CD14-positive monocyte (primary cell): ENCODE results near the gene TIGD6. TPM values are rescaled to one million over a fixed set of nuclear protein-coding genes. Genes with fewer than 3 reads are reported as not detected.

Source experiments
- DNase-seq, 3 donors: peaks; one replicate each; pipeline ENCODE4 v3.0.0-alpha.2; 2011 to 2022
- H2AFZ ChIP-seq: 2 replicates; pipeline ENCODE4 v1.6.0; 2012; ENCODE audit warnings: mild to moderate bottlenecking, low read depth, low read length, inconsistent platforms; ENCODE audit not compliant: insufficient read depth, poor library complexity, severe bottlenecking
- H3K27ac ChIP-seq, 2 donors: 1 replicate in 1 of 2; 2 replicates in 1 of 2; pipeline ENCODE4 v1.5.1; 2012 to 2013; ENCODE audit warnings: low read length in 2 of 2, control low read depth in 1 of 2, inconsistent platforms in 1 of 2, low read depth in 1 of 2, mild to moderate bottlenecking in 1 of 2
- H3K27me3 ChIP-seq, 2 donors: one replicate each; pipeline versions ENCODE4 v1.6.0 to v1.6.1; 2011 to 2013; ENCODE audit warnings: low read length in 2 of 2; ENCODE audit not compliant: control insufficient read depth in 2 of 2, insufficient read depth in 2 of 2
- H3K36me3 ChIP-seq, 2 donors: replicated peaks in 1 of 2; 1 replicate in 1 of 2; 2 replicates in 1 of 2; pipeline versions ENCODE4 v1.5.1 to v1.6.1; 2012 to 2013; ENCODE audit warnings: low read length in 2 of 2, control low read depth in 1 of 2, inconsistent platforms in 1 of 2, mild to moderate bottlenecking in 1 of 2; ENCODE audit not compliant: insufficient read depth in 2 of 2, control insufficient read depth in 1 of 2
- H3K4me1 ChIP-seq, 2 donors: 1 replicate in 1 of 2; 2 replicates in 1 of 2; pipeline versions ENCODE4 v1.5.1 to v1.6.1; 2012 to 2013; ENCODE audit warnings: low read length in 2 of 2, control low read depth in 1 of 2, inconsistent platforms in 1 of 2, mild to moderate bottlenecking in 1 of 2, moderate library complexity in 1 of 2; ENCODE audit not compliant: insufficient read depth in 2 of 2, control insufficient read depth in 1 of 2
- H3K4me2 ChIP-seq: replicated peaks from 2 replicates; pipeline ENCODE3; 2012; ENCODE audit warnings: low read length, moderate library complexity, mild to moderate bottlenecking; ENCODE audit not compliant: poor library complexity, severe bottlenecking; ENCODE audit errors: extremely low read depth
- H3K4me3 ChIP-seq, 3 experiments: fragments of 200-600 bp in 1 of 3; sonication (generic) in 1 of 3; replicated peaks in 1 of 3; 1 replicate in 2 of 3; 2 replicates in 1 of 3; pipeline ENCODE4 v1.5.1; 2011 to 2013; ENCODE audit warnings: low read length in 3 of 3, mild to moderate bottlenecking in 3 of 3, control low read depth in 2 of 3, low read depth in 2 of 3, inconsistent platforms in 1 of 3, moderate library complexity in 1 of 3
- H3K79me2 ChIP-seq: 2 replicates; pipeline ENCODE4 v1.6.0; 2012; ENCODE audit warnings: mild to moderate bottlenecking, control low read depth, inconsistent platforms, low read length, moderate library complexity; ENCODE audit not compliant: insufficient read depth
- H3K9ac ChIP-seq: 2 replicates; pipeline ENCODE4 v1.6.0; 2017; ENCODE audit warnings: low read length, mild to moderate bottlenecking; ENCODE audit not compliant: insufficient read depth, poor library complexity, severe bottlenecking
- H3K9me3 ChIP-seq, 2 donors: replicated peaks in 1 of 2; 1 replicate in 1 of 2; 2 replicates in 1 of 2; pipeline versions ENCODE4 v1.5.1 to v1.6.1; 2012 to 2013; ENCODE audit warnings: low read length in 2 of 2, control low read depth in 1 of 2; ENCODE audit not compliant: control insufficient read depth in 1 of 2, insufficient read depth in 1 of 2
- H4K20me1 ChIP-seq: 2 replicates; pipeline ENCODE4 v1.6.0; 2012; ENCODE audit warnings: mild to moderate bottlenecking, low read length, control low read depth, moderate library complexity; ENCODE audit not compliant: insufficient read depth
- H3K27ac Mint-ChIP-seq, 7 donors: one replicate each; pipeline ENCODE4 v1.8.0; 2020; ENCODE audit warnings: mild to moderate bottlenecking in 7 of 7, mixed read lengths in 7 of 7, moderate library complexity in 6 of 7, inconsistent platforms in 2 of 7
- H3K27me3 Mint-ChIP-seq, 3 donors: one replicate each; pipeline ENCODE4 v1.8.0; 2021 to 2022; ENCODE audit warnings: low read depth in 3 of 3, mild to moderate bottlenecking in 3 of 3, mixed read lengths in 3 of 3, moderate library complexity in 3 of 3, inconsistent platforms in 1 of 3
- H3K36me3 Mint-ChIP-seq, 2 donors: one replicate each; pipeline ENCODE4 v1.8.0; 2020; ENCODE audit warnings: mixed read lengths in 2 of 2, inconsistent platforms in 1 of 2, mild to moderate bottlenecking in 1 of 2
- H3K4me1 Mint-ChIP-seq: one replicate; pipeline ENCODE4 v1.8.0; 2020; ENCODE audit warnings: mild to moderate bottlenecking, mixed read lengths
- H3K4me3 Mint-ChIP-seq, 2 donors: one replicate each; pipeline ENCODE4 v1.8.0; 2020; ENCODE audit warnings: mild to moderate bottlenecking in 2 of 2, mixed read lengths in 2 of 2, moderate library complexity in 1 of 2
- H3K9me3 Mint-ChIP-seq, 7 donors: one replicate each; pipeline ENCODE4 v1.8.0; 2020 to 2022; ENCODE audit warnings: mixed read lengths in 7 of 7, mild to moderate bottlenecking in 6 of 7, moderate library complexity in 6 of 7, inconsistent platforms in 2 of 7
- WGBS: methylation state at CpG from one replicate; pipeline ENCODE4 v1.1.5; 2013; ENCODE audit warnings: missing lambda C conversion rate; ENCODE audit not compliant: insufficient coverage; 5-methylcytosine and 5-hydroxymethylcytosine counted together
- intact Hi-C, 2 donors: fragments of 100-400 bp; cut with micrococcal nuclease; formaldehyde crosslinking; loops; one replicate each; pipeline versions ENCODE4 v1.15.0 to v1.15.1; 2023
- polyA plus RNA-seq, 3 donors: library from polyadenylated mRNA; depleted of rRNA in 1 of 3; unstranded in 2 of 3; stranded (reverse) in 1 of 3; fragments of 300-500 nt in 2 of 3; fragments of >200 nt in 1 of 3; fragmentation: Illumina TruSeq in 2 of 3; gene quantifications; 1 replicate in 2 of 3; 2 replicates in 1 of 3; pipeline ENCODE4 v1.2.3, GENCODE V29; 2012 to 2021
- TF ChIP-seq, protein P1 (sequence below): fragments of 200-600 bp; IDR thresholded peaks from one replicate; pipeline ENCODE4 v1.8.0; 2022; ENCODE audit warnings: antibody characterized with exemption, mild to moderate bottlenecking

The TIGD6 gene
- polyA plus RNA-seq, 3 donors = 0.88 to 2.5 (median 1.8) TPM

DNA sequence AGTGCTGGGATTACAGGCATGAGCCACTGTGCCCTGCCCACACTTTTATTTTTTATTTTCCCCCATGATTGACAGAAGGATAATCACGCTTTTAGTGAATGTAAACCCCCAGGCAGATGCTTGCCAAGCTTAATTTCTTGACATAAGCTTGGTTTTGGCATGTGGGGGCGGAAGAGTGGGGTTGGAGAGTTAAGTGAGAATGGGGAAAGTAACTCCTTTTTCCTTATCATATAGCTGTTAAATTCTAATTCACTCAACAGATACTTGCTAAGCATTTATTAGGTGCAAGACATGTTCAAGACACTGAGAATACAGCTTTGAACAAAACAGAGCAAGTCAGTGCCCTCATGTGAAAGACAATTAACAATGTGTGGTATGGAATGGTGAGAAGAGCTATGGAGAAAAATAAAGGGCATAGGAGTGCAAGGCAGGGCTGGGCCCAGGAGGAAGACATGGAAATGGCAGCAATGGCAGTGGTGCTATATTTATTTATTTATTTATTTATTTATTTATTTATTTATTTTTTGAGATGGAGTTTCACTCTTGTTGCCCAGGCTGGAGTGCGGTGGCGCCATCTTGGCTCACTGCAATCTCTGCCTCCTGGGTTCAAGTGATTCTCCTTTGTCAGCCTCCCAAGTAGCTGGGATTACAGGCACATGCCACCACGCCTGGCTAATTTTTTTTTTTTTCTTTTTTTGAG, 37.7 kb downstream of the TIGD6 start:
- H3K9me3 ChIP-seq = no peaks in the 10 kb centered on the region
- Mint-ChIP-seq H3K27ac (no peak overlapping the region), H3K9me3 (no peaks in the 10 kb centered on the region), H3K27me3 (no peaks in the 10 kb centered on the region), H3K4me1 (peaks cover 24% of the 10 kb centered on the region), H3K4me3 (no peak overlapping the region), H3K36me3 (peaks cover 2 to 6% of the 10 kb centered on the region in 2 donors)
- peaks cover 18 to 29% of the 10 kb centered on the region in 2 donors for H3K4me1 ChIP-seq
- peaks cover 41% of the 10 kb centered on the region for H3K79me2 ChIP-seq
- no peaks in the 10 kb centered on the region for H3K36me3 ChIP-seq
- DNase-seq = no peak
- no peak overlapping the region for H3K9ac ChIP-seq
- H4K20me1 ChIP-seq = no peaks in the 10 kb centered on the region
- no peaks in the 10 kb centered on the region for H3K27me3 ChIP-seq
- no peak overlapping the region for H3K4me2 ChIP-seq
- H2AFZ ChIP-seq = no peak overlapping the region
- WGBS = 86% methylated on average over 2 of the region's 5 CpGs
- TF ChIP-seq, protein P1, sequence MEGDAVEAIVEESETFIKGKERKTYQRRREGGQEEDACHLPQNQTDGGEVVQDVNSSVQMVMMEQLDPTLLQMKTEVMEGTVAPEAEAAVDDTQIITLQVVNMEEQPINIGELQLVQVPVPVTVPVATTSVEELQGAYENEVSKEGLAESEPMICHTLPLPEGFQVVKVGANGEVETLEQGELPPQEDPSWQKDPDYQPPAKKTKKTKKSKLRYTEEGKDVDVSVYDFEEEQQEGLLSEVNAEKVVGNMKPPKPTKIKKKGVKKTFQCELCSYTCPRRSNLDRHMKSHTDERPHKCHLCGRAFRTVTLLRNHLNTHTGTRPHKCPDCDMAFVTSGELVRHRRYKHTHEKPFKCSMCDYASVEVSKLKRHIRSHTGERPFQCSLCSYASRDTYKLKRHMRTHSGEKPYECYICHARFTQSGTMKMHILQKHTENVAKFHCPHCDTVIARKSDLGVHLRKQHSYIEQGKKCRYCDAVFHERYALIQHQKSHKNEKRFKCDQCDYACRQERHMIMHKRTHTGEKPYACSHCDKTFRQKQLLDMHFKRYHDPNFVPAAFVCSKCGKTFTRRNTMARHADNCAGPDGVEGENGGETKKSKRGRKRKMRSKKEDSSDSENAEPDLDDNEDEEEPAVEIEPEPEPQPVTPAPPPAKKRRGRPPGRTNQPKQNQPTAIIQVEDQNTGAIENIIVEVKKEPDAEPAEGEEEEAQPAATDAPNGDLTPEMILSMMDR = no peak
- H3K27ac ChIP-seq = no peak overlapping the region
- intact Hi-C loops = loop anchor here in 1 of 2 donors (5.0 kb wide), 1 partner anchor 40 kb away; the partner anchor contains the start of genes HMGXB3 and TIGD6
- no peak overlapping the region for H3K4me3 ChIP-seq

DNA sequence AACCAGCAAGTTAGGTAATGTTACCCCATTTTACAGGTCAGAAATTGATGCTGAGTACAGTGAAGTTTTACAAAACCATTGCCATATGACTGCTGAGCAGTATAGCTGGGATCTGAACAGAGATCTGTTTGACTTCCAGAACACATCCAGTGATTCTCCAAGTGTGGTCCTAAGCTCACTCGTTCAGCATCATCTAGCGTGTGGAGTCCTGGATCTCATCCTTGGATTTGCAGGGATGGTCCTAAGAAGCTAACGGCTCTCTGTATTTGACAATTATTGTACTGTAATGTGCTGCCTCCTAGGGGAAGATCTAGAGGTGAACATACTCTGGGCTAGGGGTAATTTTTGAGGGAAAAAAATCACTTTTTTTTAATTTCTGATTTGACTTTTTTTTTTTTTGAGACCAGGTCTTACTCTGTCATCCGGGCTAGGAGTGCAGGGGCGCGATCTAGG, 38.5 kb downstream of the TIGD6 start:
- no peak overlapping the region for H2AFZ ChIP-seq
- no peak overlapping the region for H3K9ac ChIP-seq
- peak overlapping the region in 1 of 2 donors; percentile 9 for H3K4me3 Mint-ChIP-seq
- no peaks in the 10 kb centered on the region for H3K9me3 ChIP-seq
- H3K79me2 ChIP-seq = peaks cover 41% of the 10 kb centered on the region
- 84% methylated on average over 2 of the region's 6 CpGs for WGBS
- no peaks in the 10 kb centered on the region for H3K27me3 ChIP-seq
- H3K27ac ChIP-seq = no peak overlapping the region
- H3K4me1 Mint-ChIP-seq = peaks cover 26% of the 10 kb centered on the region
- H3K4me3 ChIP-seq = no peak overlapping the region
- H3K4me2 ChIP-seq = no peak overlapping the region
- peaks cover 2 to 3% of the 10 kb centered on the region in 2 donors for H3K36me3 Mint-ChIP-seq
- peak in 1 of 3 donors; percentile 11 for DNase-seq
- intact Hi-C loops = loop anchor here in 1 of 2 donors (2.0 to 5.0 kb wide), 2 partner anchors 21 to 40 kb away; partner anchors contain the start of genes HMGXB3 and TIGD6
- no peaks in the 10 kb centered on the region for H3K27me3 Mint-ChIP-seq
- no peaks in the 10 kb centered on the region for H3K9me3 Mint-ChIP-seq
- TF ChIP-seq, protein P1 = peak; percentile 53
- no peaks in the 10 kb centered on the region for H4K20me1 ChIP-seq
- H3K27ac Mint-ChIP-seq = no peak overlapping the region
- no peaks in the 10 kb centered on the region for H3K36me3 ChIP-seq
- H3K4me1 ChIP-seq = peaks cover 18 to 29% of the 10 kb centered on the region in 2 donors
